ENCODE measurements around the gene ZBP1.
A peak's percentile ranks its signal among the peaks of the same experiment; 100 is the strongest.

Gene ZBP1

DNA sequence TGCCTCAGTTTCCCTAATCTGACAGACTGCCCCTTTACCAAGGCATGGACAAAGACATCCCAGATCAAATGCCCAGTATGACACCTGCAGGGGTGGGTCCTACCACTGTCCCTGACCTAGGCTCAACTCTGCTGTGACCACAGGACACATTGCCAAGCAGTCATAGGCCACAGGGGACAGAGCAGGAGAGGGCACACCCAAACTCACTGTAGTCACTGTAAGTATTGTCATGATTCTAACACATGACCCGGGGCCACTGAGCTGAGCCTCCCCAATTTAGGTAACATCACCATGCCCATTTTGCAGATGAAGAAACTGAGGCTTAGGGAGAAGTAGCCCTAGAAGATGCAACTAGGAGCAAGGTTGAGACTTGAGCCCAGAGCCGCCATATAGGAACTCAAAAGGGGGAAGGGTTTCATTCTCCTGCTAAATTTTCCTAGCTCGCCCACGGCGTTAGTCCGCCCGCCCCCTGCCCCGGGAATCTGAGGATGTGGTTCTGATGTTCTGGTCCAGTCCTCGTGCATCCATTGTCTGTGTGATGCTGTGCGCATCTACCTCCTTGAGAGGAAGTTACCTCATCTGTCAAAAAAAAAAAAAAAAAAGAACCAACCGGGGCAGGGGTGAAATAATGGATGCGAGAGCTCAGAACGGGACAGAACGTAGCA, 44.8 kb upstream of the ZBP1 start:
- Histone ChIP-seq H3K4me3 (no peak overlapping the region), H3K27me3 (peaks cover 0 to 6% (median 0%) of the 10 kb centered on the region in 11 experiments; a peak in 1 of 22 replicates), H3K9ac (no peak overlapping the region), H3K4me1 (peaks cover 7 to 100% (median 96%) of the 10 kb centered on the region in 10 experiments; a peak in 18 of 20 replicates), H3K4me2 (peak overlapping the region in 6 of 11 experiments; percentile 72 to 93 (median 84); a peak in 9 of 22 replicates), H3K9me3 (replicated peaks in 1 of 11) (no peaks in the 10 kb centered on the region), H3K36me3 (no peaks in the 10 kb centered on the region), H4K20me1 (peaks cover 0 to 99% (median 50%) of the 10 kb centered on the region in 11 experiments; a peak in 14 of 22 replicates), H3K27ac (no peak overlapping the region)
- TF ChIP-seq Cebpa-rat (IDR thresholded peaks at IDR 0.05), result no peak

DNA sequence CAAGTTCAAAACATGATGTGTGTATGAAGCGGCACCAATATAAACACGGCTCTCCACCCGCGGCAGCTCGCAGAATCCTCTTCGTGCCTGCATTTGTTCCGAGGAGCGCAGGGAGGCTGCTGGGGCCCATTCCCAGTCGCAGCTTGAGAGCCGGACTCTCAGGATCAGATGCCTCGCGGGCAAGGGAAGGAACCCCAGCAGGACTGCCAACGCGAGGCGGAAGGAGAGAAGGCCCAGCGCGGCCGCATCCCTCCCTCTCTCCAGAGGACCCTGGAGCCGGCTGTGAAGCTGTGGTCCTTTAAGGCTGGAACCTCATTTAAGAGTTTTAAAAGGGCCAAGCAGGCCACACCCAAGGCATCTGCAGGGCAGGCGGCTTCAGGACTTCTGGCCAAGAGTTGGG, 44.2 kb upstream of the ZBP1 start:
- H3K27ac ChIP-seq, result no peak overlapping the region; a peak in 1 of 22 replicates
- no peak overlapping the region for H3K4me3 ChIP-seq
- peak overlapping the region in 7 of 11 experiments; percentile 61 to 93 (median 79); a peak in 11 of 22 replicates for H3K4me2 ChIP-seq
- H3K9ac ChIP-seq, result 0 out of 22 replicates have a peak overlapping the region, but pooled peaks of 1 of the 11 experiments have one; percentile 20
- peaks cover 0 to 6% (median 0%) of the 10 kb centered on the region in 11 experiments; a peak in 1 of 22 replicates for H3K27me3 ChIP-seq
- no peak for TF ChIP-seq Cebpa-rat (IDR thresholded peaks at IDR 0.05)
- H3K36me3 ChIP-seq, result no peaks in the 10 kb centered on the region
- H4K20me1 ChIP-seq, result peaks cover 0 to 100% (median 56%) of the 10 kb centered on the region in 11 experiments; a peak in 14 of 22 replicates
- H3K4me1 ChIP-seq, result peaks cover 7 to 100% (median 97%) of the 10 kb centered on the region in 10 experiments; a peak in 18 of 20 replicates
- no peaks in the 10 kb centered on the region for H3K9me3 ChIP-seq (replicated peaks in 1 of 11)

DNA sequence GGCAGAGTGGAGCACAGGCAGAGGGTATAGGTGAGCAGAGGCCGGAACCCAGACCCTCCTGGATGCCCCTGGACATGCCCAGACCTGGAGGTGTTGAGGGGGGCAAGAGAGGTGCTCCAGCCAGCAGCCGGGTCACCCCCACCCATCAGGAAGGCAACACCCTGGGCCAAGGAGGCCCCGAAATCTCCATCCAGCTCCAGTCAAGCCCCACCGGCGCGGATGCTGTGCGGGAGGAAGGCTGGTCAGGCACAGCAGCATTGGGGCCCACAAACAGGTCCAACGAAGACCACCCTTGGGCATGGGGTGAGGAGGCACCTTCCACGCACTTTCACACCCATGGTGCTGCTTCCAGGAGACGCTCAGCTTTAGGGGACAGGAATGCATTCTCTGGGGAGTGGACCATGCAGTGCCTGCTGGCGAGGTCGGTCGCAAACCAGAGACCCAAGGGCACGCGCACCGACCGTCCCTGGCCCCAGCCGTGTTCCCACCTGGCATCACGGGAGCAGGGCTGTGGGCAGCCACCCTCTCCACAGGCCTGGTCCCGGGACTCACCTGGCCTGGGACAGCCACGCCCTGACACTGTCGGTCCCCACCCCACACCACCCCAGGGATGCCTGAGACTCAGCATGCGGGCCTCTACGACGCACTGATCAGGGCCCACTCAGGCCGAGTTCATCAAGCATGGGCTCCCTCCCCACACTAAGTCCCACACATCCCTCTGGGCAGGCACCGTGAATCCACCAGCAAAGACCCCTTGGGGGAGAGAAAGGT, 43.6 kb upstream of the ZBP1 start:
- Histone ChIP-seq H3K36me3 (peaks cover 0 to 5% (median 0%) of the 10 kb centered on the region in 11 experiments; a peak in 2 of 22 replicates), H3K9ac (peak overlapping the region in 4 of 11 experiments; percentile 37 to 45 (median 42); a peak in 2 of 22 replicates), H3K4me1 (peaks cover 7 to 100% (median 97%) of the 10 kb centered on the region in 10 experiments; a peak in 18 of 20 replicates), H3K4me2 (peak overlapping the region in 8 of 11 experiments; percentile 61 to 93 (median 76); a peak in 16 of 22 replicates), H3K4me3 (no peak overlapping the region), H3K27ac (peak overlapping the region in 1 of 11 experiments; percentile 8; a peak in 1 of 22 replicates), H3K27me3 (peaks cover 0 to 6% (median 0%) of the 10 kb centered on the region in 11 experiments; a peak in 2 of 22 replicates), H4K20me1 (peaks cover 0 to 100% (median 61%) of the 10 kb centered on the region in 11 experiments; a peak in 14 of 22 replicates), H3K9me3 (replicated peaks in 1 of 11) (no peaks in the 10 kb centered on the region)
- TF ChIP-seq Cebpa-rat (IDR thresholded peaks at IDR 0.05), result no peak

DNA sequence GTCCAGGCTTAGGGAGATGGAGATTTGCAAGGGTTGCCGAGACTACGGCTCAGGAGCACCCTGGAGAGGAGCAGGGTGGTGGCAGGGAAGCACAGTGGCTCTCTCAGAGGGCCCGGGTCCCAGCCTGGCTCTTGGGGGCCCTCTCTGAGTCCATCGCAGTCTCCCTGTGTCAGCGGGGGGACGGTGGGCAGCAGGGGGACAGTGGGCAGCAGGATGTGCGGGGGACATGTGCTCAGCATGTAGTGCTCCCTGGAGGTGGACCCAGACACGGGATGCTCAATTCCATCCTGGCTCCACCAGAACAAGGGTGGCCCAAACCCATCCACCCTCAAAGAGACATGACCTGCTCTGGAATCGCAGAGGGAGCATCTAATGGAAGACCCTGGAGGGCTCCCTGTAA, 43.0 kb upstream of the ZBP1 start:
- Histone ChIP-seq H4K20me1 (peaks cover 0 to 100% (median 67%) of the 10 kb centered on the region in 11 experiments; a peak in 14 of 22 replicates), H3K4me1 (peaks cover 7 to 100% (median 97%) of the 10 kb centered on the region in 10 experiments; a peak in 18 of 20 replicates), H3K9me3 (replicated peaks in 1 of 11) (no peaks in the 10 kb centered on the region), H3K27ac (peak overlapping the region in 4 of 11 experiments; percentile 4 to 36 (median 10); a peak in 3 of 22 replicates), H3K36me3 (peaks cover 0 to 11% (median 0%) of the 10 kb centered on the region in 11 experiments; a peak in 3 of 22 replicates), H3K9ac (peak overlapping the region in 4 of 11 experiments; percentile 41 to 61 (median 44); a peak in 4 of 22 replicates), H3K4me2 (peak overlapping the region in 9 of 11 experiments; percentile 15 to 93 (median 74); a peak in 16 of 22 replicates), H3K27me3 (peaks cover 0 to 6% (median 0%) of the 10 kb centered on the region in 11 experiments; a peak in 2 of 22 replicates), H3K4me3 (no peak overlapping the region)
- TF ChIP-seq Cebpa-rat (IDR thresholded peaks at IDR 0.05), result no peak

DNA sequence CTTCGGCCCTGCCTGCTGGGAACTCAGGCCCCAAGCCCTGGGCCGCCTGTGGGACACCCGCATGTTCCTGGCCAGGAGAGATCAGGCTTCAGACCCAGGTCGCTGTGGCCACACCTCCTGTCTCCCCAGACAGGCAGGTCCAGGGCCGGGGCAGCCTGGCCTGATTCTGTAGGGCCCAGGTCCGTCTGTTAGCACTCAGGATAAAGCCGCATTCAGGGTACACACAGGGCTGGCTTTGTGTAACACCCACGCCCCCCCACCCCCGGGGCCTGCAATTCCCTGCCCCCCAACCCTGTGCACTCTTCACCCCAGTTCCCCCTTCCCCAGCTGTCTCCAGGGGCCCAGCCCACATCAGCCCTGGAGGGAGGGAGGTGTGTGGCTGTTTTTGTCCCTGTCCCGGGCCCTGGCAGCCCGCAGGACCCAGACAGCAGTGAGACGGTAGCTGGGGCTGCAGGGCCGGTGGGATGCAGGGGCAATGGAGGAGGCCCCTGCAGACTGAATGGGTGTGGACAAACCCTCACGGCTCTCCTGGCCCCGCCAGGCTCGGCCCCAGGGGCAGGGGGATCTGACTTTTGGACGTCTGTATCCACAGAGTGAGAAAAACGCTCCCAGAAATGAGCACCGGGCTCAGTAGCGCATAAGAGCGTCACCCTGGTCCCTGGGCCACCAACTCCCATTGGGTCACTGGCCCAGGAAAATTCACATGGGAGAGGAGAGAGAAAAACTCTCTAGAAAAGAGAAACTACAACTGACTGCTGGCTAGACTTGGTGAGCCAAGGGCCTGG, 42.4 kb upstream of the ZBP1 start:
- Histone ChIP-seq H3K4me1 (peaks cover 7 to 100% (median 97%) of the 10 kb centered on the region in 10 experiments; a peak in 18 of 20 replicates), H3K4me3 (no peak overlapping the region), H3K27ac (peak overlapping the region in 4 of 11 experiments; percentile 4 to 36 (median 10); a peak in 4 of 22 replicates), H3K36me3 (peaks cover 0 to 17% (median 0%) of the 10 kb centered on the region in 11 experiments; a peak in 6 of 22 replicates), H3K27me3 (peaks cover 0 to 6% (median 0%) of the 10 kb centered on the region in 11 experiments; a peak in 2 of 22 replicates), H4K20me1 (peaks cover 0 to 100% (median 70%) of the 10 kb centered on the region in 11 experiments; a peak in 14 of 22 replicates), H3K9ac (peak overlapping the region in 4 of 11 experiments; percentile 41 to 61 (median 44); a peak in 5 of 22 replicates), H3K9me3 (replicated peaks in 1 of 11) (no peaks in the 10 kb centered on the region), H3K4me2 (peak overlapping the region in 9 of 11 experiments; percentile 15 to 93 (median 74); a peak in 16 of 22 replicates)
- no peak for TF ChIP-seq Cebpa-rat (IDR thresholded peaks at IDR 0.05)

DNA sequence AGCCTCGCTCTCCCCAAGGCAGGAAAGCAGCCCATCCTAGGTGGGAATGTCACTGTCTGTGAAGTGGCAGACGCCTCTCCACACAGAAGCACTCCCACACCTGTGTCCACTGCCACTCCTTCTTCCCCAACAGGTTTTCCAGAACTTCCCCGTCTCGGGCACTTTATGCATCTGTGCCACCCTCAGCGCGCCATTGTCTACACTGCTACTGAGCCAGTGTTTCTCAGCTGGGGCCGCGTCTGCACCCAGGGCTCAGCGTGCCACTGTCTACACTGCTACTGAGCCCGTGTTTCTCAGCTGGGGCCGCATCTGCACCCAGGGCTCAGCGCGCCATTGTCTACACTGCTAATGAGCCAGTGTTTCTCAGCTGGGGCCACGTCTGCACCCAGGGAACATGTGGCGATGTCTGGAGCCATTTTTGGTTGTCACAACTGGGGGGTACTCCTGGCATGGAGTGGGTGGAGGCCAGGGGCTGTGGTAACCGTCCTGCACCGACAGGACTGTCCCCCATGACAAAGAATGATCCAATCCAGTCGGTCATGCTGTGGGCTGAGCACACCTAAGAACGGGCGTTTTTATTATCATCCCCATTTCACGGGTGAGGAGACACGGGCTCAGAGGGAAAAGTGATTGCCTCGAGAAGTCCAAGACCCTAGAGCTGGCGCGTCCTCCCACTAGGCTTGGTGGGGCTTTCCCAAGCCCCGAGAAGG, 41.7 kb upstream of the ZBP1 start:
- H3K36me3 ChIP-seq, result peaks cover 0 to 24% (median 5%) of the 10 kb centered on the region in 11 experiments; a peak in 10 of 22 replicates
- H3K27ac ChIP-seq, result no peak overlapping the region
- H3K9ac ChIP-seq, result no peak overlapping the region; a peak in 1 of 22 replicates

More for the DNA sequence above, 41.7 kb upstream of the ZBP1 start:
- TF ChIP-seq Cebpa-rat (IDR thresholded peaks at IDR 0.05), result no peak
- H3K4me3 ChIP-seq, result no peak overlapping the region
- peaks cover 7 to 100% (median 96%) of the 10 kb centered on the region in 10 experiments; a peak in 18 of 20 replicates for H3K4me1 ChIP-seq
- peak overlapping the region in 10 of 11 experiments; percentile 2 to 93 (median 64); a peak in 17 of 22 replicates for H3K4me2 ChIP-seq
- peaks cover 0 to 100% (median 67%) of the 10 kb centered on the region in 11 experiments; a peak in 14 of 22 replicates for H4K20me1 ChIP-seq
- peaks cover 0 to 3% (median 0%) of the 10 kb centered on the region in 11 experiments; a peak in 2 of 22 replicates for H3K27me3 ChIP-seq
- H3K9me3 ChIP-seq (replicated peaks in 1 of 11), result no peaks in the 10 kb centered on the region

Measured in BLaER1 treated with 17β-estradiol and CSF1 and Interleukin-3, amounts not matched to agents 10 nM and 100 nM (cell line).